K562 (cell line): ENCODE results near the gene PSD2.

Experiments used
- AFF4 ChIP-seq: sonication (generic); formaldehyde crosslinking; IDR thresholded peaks from 2 replicates; pipeline ENCODE4 v1.8.0; 2023; ENCODE audit warnings: mild to moderate bottlenecking, missing genetic modification reagents
- CTCF ChIP-seq, 3 experiments: IDR thresholded peaks in 2 of 3; conservative IDR thresholded peaks in 1 of 3; 2 replicates each; pipeline ENCODE4 v1.5.1; 2011 to 2012; ENCODE audit warnings: low read length in 3 of 3, mild to moderate bottlenecking in 3 of 3, control low read depth in 2 of 3, improper control_type of control experiment in 1 of 3, inconsistent platforms in 1 of 3, low read depth in 1 of 3, mixed read lengths in 1 of 3, moderate library complexity in 1 of 3; ENCODE audit not compliant: insufficient read depth in 2 of 3
- FOXK2 ChIP-seq, 2 experiments: fragments of 450-650 bp; IDR thresholded peaks in 1 of 2; conservative IDR thresholded peaks in 1 of 2; 2 replicates each; pipeline ENCODE4 v1.6.1; 2016; ENCODE audit warnings: low read depth in 2 of 2, mild to moderate bottlenecking in 1 of 2
- NKRF ChIP-seq: fragments of 450-650 bp; IDR thresholded peaks from 2 replicates; pipeline ENCODE4 v1.6.1; 2016; ENCODE audit warnings: borderline replicate concordance
- NONO ChIP-seq, 2 experiments: fragments of 200-400 bp in 1 of 2; fragments of 450-650 bp in 1 of 2; formaldehyde crosslinking in 1 of 2; IDR thresholded peaks; 2 replicates each; pipeline ENCODE4 v1.6.1; 2017; ENCODE audit warnings: low read depth in 2 of 2, mild to moderate bottlenecking in 2 of 2, moderate library complexity in 2 of 2, low read length in 1 of 2
- PHF8 ChIP-seq: fragments of 200-600 bp; sonication (generic); IDR thresholded peaks from 2 replicates; pipeline ENCODE4 v1.6.1; 2012; ENCODE audit warnings: mixed run types, mild to moderate bottlenecking, inconsistent platforms, low read length, moderate library complexity, borderline replicate concordance
- SAP30 ChIP-seq: fragments of 200-600 bp; sonication (generic); IDR thresholded peaks from 2 replicates; pipeline ENCODE4 v1.6.1; 2012; ENCODE audit warnings: borderline replicate concordance, low read depth, mild to moderate bottlenecking, moderate library complexity, low read length, control low read depth, inconsistent platforms; ENCODE audit not compliant: insufficient read depth, poor library complexity, severe bottlenecking
- TAF1 ChIP-seq: IDR thresholded peaks from 2 replicates; pipeline ENCODE4 v1.6.1; 2011; ENCODE audit warnings: mild to moderate bottlenecking, low read length, moderate library complexity; ENCODE audit not compliant: insufficient read depth, control insufficient read depth, severe bottlenecking; ENCODE audit errors: extremely low read depth
- TBL1XR1 ChIP-seq, 2 experiments: IDR thresholded peaks; 2 replicates each; pipeline ENCODE4 v1.6.1; 2012; ENCODE audit warnings: improper control_type of control experiment in 2 of 2, low read length in 2 of 2, mild to moderate bottlenecking in 1 of 2
- TOE1 ChIP-seq, 2 experiments: fragments of 450-650 bp in 1 of 2; sonication (generic) in 1 of 2; formaldehyde crosslinking in 1 of 2; IDR thresholded peaks; 2 replicates each; pipeline versions ENCODE4 v1.7.1 to v1.8.0; 2016 to 2022; ENCODE audit warnings: borderline replicate concordance in 2 of 2, mild to moderate bottlenecking in 2 of 2, antibody characterized with exemption in 1 of 2, inconsistent platforms in 1 of 2, low read depth in 1 of 2, missing genetic modification reagents in 1 of 2, moderate library complexity in 1 of 2
- ZFP30 ChIP-seq: fragments of 250-450 bp; sonication (Bioruptor Pico); IDR thresholded peaks from 2 replicates; pipeline ENCODE4 v1.8.0; 2022; ENCODE audit warnings: moderate library complexity, mild to moderate bottlenecking, inconsistent platforms, borderline replicate concordance
- ZNF124 ChIP-seq: sonication (generic); formaldehyde crosslinking; IDR thresholded peaks from 2 replicates; pipeline ENCODE4 v1.8.1; 2022; ENCODE audit warnings: missing genetic modification reagents
- ZNF224 ChIP-seq: sonication (generic); formaldehyde crosslinking; IDR thresholded peaks from 2 replicates; pipeline ENCODE4 v1.8.0; 2022; ENCODE audit warnings: mild to moderate bottlenecking, missing genetic modification reagents
- TF ChIP-seq, protein P1 (sequence below): sonication (generic); formaldehyde crosslinking; IDR thresholded peaks from 2 replicates; pipeline ENCODE4 v1.9.0; 2022; ENCODE audit warnings: mild to moderate bottlenecking, missing genetic modification reagents

GRCh38 chr5:139798883-139799282 is 3.3 kb downstream of the PSD2 start:
- no peak for TF ChIP-seq AFF4
- no peak for TF ChIP-seq ZFP30 (CRISPR knock-in tag)
- TF ChIP-seq ZNF224 (CRISPR knock-in tag) = no peak
- no peak for TF ChIP-seq TBL1XR1 (IDR thresholded peaks at IDR 0.05; ENCODE audit: low read length in 2 of 2)
- no peak for TF ChIP-seq ZNF124 (CRISPR knock-in tag)
- TF ChIP-seq TOE1 (IDR thresholded peaks at IDR 0.05; ENCODE audit: borderline replicate concordance) = no peak
- no peak for TF ChIP-seq TOE1 (CRISPR knock-in tag; IDR thresholded peaks at IDR 0.05; ENCODE audit: borderline replicate concordance, low read depth)
- no peak for TF ChIP-seq NONO (IDR thresholded peaks at IDR 0.05; ENCODE audit: low read depth in 2 of 2, low read length in 1 of 2)
- no peak for TF ChIP-seq CTCF (IDR thresholded peaks at IDR 0.05 in 2 of 3, conservative IDR thresholded peaks at IDR 0.05 in 1 of 3; ENCODE audit: insufficient read depth in 2 of 3, low read depth in 1 of 3, low read length in 3 of 3)
- no peak for TF ChIP-seq NKRF
- TF ChIP-seq, protein P1, sequence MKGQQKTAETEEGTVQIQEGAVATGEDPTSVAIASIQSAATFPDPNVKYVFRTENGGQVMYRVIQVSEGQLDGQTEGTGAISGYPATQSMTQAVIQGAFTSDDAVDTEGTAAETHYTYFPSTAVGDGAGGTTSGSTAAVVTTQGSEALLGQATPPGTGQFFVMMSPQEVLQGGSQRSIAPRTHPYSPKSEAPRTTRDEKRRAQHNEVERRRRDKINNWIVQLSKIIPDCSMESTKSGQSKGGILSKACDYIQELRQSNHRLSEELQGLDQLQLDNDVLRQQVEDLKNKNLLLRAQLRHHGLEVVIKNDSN (CRISPR knock-in tag) = no peak
- no peak for TF ChIP-seq SAP30
- no peak for TF ChIP-seq TAF1
- TF ChIP-seq PHF8 = no peak
- no peak for TF ChIP-seq FOXK2 (conservative IDR thresholded peaks at IDR 0.05 in 1 of 2, IDR thresholded peaks at IDR 0.05 in 1 of 2; ENCODE audit: low read depth in 2 of 2)
